Head of caudate nucleus (tissue), 42 donors: ENCODE results near the gene DNAJB6.
A peak's percentile ranks its signal among the peaks of the same experiment; 100 is the strongest.

Source experiments
- DNase-seq, 42 donors: peaks; one replicate each; pipeline versions ENCODE4 v3.0.0 to v3.0.0-alpha.2; 2020 to 2021; ENCODE audit warnings: mixed read lengths in 7 of 42
- intact Hi-C: fragments of 100-400 bp; cut with DNase I; formaldehyde crosslinking; loops from one replicate; pipeline ENCODE4 v1.15.0; 2022

DNAJB6 gene

DNA sequence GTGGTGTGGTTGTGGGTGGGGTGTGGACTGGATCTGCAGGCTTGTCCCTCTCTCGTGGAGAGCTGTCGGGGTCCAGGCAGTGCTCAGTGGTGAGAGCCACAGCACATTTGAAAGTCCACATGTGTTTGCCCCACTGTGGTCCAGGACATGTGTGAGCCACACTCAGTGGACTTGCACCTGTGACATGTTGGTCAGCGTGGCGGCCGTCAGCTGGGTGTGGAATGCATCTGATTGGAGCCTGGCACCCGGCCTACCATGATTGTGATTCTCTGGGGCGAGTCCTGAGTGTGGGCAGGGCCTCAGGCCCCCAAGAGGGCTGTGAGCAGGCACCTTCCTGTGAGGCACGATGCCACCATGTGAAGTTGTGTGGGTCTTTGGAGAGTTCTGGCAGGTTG is 77.9 kb downstream of the DNAJB6 start:
- intact Hi-C loops: no loop called here
- DNase-seq: no peak

DNA sequence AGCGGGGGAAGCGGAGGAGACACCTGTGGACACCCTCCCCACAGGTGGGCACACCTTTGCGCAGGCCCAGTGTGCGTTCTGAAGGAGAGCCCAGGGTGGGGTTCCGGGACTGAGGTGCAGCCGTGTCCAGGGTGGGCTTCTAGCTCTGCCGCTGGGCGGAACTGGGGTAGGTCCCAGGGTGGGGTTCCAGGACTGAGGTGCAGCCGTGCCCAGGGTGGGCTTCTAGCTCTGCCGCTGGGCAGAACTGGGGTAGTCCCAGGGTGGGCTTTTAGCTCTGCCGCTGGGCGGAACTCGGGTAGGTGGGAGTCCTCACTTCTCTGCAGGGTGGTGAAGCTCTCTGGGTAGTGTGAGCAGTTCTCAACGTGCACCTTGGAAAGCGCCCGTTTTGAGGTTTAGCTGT is 78.7 kb downstream of the DNAJB6 start:
- DNase-seq: no peak
- intact Hi-C loops: no loop called here

GRCh38 chr7:157416011-157416410 is 79.2 kb downstream of the DNAJB6 start:
- DNase-seq: no peak
- intact Hi-C loops: no loop called here

DNA sequence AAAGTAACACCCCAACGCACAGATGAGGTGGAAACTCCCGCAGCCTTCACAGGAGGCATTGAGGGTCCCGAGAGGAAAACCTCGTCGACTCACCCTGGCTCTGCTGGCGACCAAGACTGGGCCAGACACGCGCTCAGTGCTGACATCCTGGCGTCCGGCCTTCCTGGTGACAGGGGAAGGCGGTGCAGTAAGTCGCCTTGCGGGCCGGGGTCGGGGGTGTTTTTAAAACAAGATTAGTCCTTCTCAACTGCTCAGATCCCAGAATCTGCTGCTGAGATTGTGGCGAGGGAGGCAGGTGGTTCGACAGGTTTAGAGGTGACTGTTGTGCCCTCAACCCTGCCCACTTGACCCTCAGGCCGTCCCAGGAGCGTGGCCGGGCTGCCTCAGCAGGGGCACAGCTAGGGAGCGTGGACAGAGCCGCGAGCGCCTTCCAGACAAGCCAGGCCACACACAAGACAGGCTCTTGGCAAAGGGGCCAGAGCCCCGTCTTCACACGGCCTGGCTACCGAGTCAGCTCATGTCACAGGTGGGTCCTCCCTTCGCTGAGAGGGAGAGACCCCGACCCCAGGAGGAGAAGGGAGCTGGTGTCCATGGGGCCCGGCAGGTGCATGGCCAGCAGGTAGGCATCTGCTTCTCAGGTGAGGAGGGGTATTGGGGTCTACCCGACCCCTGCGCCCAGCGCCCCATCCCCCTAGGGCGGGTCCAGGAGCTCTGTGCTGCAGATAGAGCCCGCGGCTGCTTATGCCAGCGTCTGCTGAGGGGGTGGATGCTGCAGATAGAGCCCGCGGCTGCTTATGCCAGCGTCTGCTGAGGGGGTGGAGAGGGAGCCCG is 81.6 kb downstream of the DNAJB6 start:
- intact Hi-C loops: no loop called here
- no peak for DNase-seq

GRCh38 chr7:157419035-157419293 is 82.2 kb downstream of the DNAJB6 start:
- no peak for DNase-seq
- intact Hi-C loops: no loop called here

- intact Hi-C loops: no loop called here
- no peak for DNase-seq
Observed at GRCh38 chr7:157422279-157422678, 85.5 kb downstream of the DNAJB6 start.

- no peak for DNase-seq
- intact Hi-C loops: no loop called here
Observed at GRCh38 chr7:157423348-157423747, 86.5 kb downstream of the DNAJB6 start.

DNA sequence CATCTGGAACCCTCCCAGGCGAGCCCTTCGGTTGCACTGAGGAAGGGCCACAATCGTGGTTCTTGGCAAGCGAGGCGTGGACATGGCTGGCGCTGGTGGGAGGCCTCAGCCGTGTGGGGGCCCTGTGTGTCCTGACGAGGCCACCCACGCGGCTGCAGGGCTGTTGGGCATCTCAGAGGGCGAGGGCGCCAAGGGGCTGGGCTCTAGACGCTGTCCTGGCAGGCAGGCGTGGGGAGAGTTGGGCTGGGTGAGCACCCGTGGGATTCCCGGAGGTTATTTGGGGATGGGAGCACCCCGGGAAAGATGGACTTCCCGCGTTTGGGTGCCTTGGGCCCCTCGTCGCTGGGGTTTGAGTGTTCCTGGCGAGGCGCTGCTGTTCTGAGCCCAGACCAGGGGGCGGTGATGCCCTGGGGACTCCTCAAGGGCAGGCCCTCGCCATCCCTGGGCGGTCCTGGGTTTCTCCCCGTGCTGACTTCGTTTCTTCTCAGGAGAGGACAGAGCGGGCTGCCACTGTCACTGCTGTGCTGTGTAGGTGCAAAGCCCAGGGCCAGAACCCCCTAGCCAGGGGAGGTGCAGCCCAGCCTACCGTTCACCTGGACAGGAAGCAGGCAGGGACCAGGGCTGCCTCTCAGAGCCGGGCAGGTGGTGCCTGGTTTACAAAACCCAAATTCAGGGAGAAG is 87.2 kb downstream of the DNAJB6 start:
- DNase-seq: no peak
- intact Hi-C loops: no loop called here

GRCh38 chr7:157425137-157425731 is 88.4 kb downstream of the DNAJB6 start:
- no peak for DNase-seq
- intact Hi-C loops: no loop called here

DNA sequence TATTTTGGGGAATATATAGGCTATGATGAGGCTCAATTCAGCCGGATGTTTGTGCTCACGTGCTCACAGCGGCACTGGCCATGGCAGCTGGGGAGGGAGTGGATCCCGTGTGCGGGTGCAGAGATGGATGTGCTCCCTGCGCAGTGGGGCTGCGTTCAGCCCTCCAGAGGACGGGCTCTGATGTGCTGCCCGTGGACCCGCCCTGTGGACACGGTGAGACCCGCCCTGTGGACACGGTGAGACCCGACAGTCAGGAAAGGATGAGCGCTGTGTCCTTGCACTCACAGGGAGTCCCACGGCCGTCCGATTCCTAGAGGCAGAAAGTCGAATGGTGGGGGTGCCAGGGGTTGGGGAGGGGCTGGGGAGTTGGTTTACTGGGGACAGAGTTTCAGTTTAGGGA is 89.0 kb downstream of the DNAJB6 start:
- no peak for DNase-seq
- intact Hi-C loops: no loop called here

DNA sequence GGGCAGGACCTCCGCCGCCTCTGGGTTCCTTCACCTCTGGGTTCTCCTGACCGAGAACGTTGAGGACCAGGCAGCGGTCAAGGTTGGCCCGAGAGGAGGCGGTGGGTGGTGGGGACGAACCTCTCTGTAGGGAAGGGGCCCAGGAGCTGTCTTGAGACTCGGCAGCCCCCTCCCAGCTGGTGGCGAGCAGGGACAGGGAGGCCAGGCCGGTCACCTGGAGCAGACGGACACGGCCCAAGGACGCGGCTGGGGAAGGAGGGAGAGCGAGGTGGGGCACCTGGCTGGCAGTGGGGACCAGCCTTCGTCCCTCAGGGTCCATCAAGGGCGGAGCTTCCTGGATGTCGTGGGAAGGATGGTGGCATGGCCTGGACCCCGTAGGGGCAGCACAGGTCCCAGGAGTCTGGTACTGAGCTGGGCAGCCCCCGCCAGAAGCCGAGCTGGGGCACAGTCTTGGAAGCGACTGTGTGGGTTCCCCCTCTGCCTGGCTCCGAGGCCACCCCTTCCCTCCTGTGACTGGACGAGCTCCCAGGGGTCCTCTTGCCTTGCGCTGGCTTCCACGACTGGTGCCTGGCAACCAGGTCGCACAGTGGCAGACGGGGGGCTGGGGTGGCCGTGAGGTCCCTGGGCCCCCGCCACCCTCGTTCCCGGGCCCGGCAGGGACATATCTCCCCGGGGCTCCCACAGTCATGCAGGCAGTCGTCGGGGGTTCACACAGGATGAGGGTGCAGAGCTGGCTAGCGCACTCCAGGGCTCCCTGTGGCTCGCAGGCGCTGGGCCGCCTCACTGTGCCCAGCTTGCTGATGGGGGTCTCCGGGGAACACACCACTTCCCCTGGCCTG is 89.9 kb downstream of the DNAJB6 start:
- no peak for DNase-seq
- intact Hi-C loops: no loop called here

DNA sequence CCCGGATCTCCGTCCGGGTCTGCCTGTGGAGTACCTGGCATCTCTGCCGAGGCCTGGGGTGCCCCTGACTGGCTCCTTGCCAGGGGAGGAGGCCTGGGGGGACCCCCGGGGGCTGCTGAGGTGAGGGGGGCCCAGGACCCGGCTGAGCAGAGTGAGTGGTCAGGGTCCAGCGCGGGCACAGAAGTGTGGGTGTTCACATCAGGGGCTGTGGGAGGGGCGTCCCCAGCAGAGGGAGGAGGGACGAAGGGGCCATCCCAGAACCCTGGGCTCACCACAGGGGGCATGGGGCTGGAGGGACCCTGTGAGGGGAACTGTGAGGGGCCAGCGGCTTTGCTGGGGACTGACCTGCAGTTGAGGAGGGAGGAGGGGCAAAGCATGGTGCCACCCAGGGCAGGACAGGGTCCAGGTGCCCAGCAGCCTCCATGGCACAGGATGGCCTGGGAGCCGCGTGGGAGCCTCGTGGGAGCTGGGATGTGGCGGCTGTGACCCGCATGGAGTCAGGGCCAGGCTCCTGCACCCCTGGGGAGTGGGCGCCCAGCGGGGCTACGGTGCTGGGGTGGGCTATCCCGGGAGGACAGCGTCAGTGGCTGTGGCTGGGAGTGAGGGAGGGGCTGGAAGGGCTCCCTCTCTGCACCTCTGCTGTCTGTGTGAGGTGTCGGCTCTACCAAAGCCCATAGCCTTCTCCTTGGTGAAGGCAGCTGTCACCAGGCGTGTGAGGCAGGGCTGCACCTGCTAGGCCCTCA is 91.2 kb downstream of the DNAJB6 start:
- peak in 1 of 42 donors; percentile 8 for DNase-seq
- intact Hi-C loops: no loop called here

DNA sequence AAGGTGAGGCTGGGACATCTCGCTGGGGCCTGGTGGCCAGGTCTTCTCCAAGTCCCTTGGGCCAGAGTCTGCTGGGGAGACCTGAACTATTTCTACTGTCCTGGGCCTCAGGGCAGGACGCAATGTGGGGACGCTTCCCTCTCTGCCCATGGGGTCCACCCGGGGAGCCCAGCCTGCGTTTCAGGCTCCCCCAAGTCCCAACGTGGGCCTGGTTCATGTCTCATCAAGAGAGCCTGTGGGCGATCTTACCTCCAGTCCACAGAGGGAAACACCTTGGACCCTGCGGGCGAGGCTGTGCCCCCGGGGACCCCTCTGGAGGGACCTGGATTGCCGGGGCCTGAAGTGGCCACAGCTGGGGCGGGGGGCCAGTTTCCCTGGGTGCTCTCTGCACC is 91.7 kb downstream of the DNAJB6 start:
- intact Hi-C loops: no loop called here
- DNase-seq: peak in 1 of 42 donors; percentile 7

- peak in 1 of 42 donors; percentile 13 for DNase-seq
Observed at GRCh38 chr7:157429001-157429679, 92.3 kb downstream of the DNAJB6 start.

DNA sequence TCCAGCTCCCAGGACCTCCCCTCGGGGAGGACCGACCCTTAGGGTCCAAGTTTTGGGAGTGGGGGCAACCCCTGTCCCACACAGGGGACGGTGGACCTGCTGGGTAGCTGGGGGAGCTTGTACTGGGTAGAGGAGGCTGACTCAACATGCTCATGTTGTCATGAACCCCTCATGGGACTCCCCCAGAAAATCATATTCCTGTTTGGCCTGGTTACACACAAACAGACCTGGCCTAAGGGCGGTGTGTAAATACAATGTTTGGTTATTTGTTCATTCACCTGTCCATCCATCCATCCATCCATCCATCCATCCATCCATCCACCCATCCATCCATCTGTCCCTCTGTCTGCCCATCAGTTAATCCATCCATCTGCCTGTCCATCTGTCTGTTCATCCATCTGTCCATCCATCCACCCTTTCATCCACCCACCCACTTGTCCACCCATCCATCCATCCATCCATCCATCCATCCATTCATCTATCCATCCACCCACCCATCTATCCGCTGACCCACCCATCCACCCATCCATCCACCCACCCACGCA is 92.9 kb downstream of the DNAJB6 start:
- intact Hi-C loops: loop anchor here (10.0 kb wide), 1 partner anchor 445 kb away; no protein-coding TSS in a partner anchor
- DNase-seq: peak in 3 of 42 donors; percentile 1 to 7 (median 4)

More at GRCh38 chr7:157429001-157429679, 92.3 kb downstream of the DNAJB6 start:
- intact Hi-C loops: no loop called here

GRCh38 chr7:157430721-157431120 is 93.9 kb downstream of the DNAJB6 start:
- intact Hi-C loops: loop anchor here (10.0 kb wide), 1 partner anchor 444 kb away; no protein-coding TSS in a partner anchor
- peak in 2 of 42 donors; percentile 2 to 6 for DNase-seq

- DNase-seq: peak in 6 of 42 donors; percentile 7 to 32 (median 16)
- intact Hi-C loops: loop anchor here (10.0 kb wide), 1 partner anchor 443 kb away; no protein-coding TSS in a partner anchor
Observed at GRCh38 chr7:157431173-157431950, 94.6 kb downstream of the DNAJB6 start.
